HS-27A (cell line): Measurements from ENCODE around the gene UBE2A.

ENCODE experiments used
- DNase-seq: peaks from one replicate; pipeline ENCODE4 v3.0.0-alpha.2; 2012; ENCODE audit warnings: low read depth, missing footprints

The UBE2A gene

DNA sequence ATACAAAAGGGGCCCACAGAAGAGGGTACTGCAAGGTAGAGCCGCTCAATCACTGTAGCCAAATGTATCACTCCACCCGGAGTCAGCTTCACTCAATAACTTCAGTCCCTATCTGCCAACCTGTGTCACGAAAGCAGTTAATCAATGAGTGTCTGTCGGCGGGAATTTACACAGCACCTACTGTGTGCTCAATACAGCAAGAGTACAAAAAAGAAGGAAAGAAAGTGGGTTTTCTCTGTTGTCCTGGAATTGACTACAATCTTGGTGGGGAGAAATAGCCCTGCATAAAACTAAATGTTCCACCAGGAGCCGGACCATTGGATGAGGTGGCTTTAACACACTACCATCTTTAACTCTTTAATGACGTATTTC lies 32.6 kb downstream of the UBE2A start:
- no peak for DNase-seq

- DNase-seq: no peak
Measured at GRCh38 chrX:119614776-119615175, 40.4 kb downstream of the UBE2A start.

- no peak for DNase-seq
Measured at GRCh38 chrX:119617517-119618164, 43.3 kb downstream of the UBE2A start.

- DNase-seq: no peak
Measured at GRCh38 chrX:119618439-119618838, 44.1 kb downstream of the UBE2A start.

DNA sequence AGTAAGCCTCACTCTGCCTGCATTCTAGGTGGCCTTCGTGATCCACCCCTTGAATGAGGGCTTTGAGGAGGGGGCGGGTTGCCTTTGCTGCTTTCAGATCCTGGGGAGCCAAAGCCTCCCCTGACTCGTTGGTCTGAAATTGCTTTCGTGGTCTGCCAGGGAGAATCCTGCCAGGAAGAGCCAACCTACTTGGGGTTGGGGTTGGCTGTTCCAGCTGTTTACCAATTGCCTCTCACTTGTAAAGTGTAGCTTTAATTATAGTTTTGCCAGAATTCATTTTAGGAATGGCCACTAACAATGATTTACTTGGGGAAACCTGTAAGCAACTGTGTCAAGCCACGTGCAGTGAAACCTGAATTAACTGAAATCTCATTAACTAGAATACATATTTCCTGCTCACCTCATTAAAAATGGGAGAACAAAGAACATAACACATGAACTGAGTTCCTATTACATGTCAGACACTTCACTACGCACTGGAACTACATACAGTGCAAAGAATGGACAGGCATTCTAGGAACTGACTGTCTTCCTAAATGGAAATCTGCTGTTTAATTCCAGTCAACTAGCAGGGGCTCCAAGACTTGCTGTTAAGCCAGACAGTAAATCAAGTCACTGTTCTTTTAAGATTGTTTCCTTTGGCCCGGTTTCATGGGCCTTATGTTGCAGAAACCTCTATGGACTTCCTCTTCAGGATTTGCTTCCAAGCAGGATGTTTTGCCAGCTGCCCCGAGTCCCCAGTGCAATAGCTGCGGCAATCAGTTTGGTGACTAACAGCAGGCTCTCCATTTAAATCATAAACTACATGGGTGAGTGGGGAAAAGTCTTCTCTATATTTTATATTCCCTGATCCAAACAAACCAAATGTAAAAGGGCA lies 48.2 kb downstream of the UBE2A start:
- DNase-seq: no peak

- DNase-seq: no peak
Measured at GRCh38 chrX:119624417-119624816, 50.1 kb downstream of the UBE2A start.

DNA sequence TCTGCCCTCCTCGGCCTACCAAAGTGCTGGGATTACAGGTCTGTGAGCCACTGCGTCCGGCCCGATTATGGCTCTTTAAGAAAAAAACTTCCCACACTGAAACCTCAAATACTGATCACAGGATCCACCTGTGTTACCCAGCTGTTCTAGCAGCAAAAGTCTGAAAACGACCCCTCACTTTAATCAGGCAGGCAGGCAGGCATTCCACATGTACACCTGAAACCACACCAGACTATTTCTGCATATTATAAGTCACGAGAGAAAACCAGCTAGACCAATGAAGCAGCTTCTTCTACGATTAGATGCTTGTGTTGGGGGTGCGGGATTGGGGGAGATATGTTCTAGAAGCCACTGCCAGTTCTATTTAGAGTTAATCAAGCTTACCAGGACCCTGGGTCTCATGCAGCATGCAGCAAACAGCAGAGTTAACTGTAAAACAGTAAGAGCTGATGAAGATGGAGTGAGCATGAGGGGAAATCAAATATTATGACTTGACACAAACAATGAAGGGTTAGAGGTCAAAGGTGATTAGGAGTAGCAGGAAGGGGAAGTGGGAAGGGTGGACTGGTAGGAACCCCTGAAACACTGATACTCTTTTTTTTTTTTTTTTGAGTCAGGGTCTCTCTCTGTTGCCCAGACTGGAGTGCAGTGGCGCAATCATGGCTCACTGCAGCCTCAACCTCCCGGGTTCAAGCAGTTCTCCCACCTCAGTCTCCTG lies 50.7 kb downstream of the UBE2A start:
- DNase-seq: no peak

DNA sequence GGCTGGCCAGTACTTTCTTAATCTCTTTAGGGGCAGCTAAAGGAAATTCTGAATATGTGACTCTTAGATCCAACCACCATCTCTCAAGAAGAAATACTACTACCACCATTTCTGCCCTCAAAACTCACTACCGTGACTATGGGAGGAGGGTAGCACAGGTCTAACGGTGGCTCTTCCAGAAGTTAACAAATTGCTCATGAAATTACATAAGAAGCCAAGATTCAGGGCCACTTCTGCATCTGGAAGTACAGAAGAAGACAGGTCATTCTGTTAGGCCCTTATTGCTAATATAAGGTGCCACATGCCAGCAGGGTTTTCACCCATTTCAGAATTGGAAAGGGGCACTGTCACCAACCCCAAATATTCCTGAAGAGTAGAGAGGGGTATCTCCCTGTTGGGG lies 51.5 kb downstream of the UBE2A start:
- DNase-seq: no peak
